Measurements from ENCODE around the gene DDO. TPM values are rescaled to one million over a fixed set of nuclear protein-coding genes. Genes with fewer than 3 reads are reported as not detected.

Gene DDO
- total RNA-seq, 6 donors from 2014 or later, result 1.4 to 7.6 (median 3.2) TPM

DNA sequence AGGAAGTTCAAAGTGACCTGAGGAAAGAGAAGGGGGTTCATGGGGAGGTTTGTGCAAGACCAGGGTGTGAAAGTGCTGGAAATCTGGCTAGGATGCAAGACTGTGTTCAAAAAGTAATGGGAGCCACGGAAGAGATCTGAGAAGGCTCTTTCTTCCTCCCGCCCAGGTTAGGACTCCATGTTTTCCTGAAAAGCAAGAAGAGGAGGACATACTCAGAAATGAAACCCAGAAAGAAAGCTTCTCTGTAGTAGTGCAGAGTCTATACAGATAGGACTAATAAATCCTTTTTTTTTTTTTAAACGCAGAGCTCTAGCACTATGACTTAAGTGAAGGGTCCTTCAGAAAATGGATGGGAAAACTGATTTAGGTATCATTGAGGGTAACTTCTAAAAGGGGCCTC is 3.2 kb upstream of the DDO start:
- H3K27ac ChIP-seq, result no peak overlapping the region

DNA sequence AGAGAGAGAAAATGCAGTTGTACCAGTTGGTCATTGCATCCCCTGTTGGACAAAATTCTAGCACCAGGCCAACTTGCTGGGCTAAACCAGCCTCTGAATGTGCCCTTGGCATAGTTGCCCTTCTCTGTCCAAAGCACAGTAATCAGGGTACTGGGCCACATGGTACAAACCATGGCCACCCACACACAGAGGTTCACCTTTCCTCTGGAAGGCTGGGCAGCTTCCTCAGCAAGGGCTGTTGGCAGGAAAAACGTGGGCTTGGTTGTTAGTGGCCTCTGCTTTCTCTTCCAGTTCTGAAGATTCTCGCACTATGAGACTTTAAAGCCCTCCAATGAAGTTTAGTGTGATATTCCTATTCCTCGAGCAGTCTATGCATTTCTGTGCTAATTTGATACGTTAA is 706 bp downstream of the DDO start:
- peak overlapping the region; percentile 65 to 85 (median 80) for H3K27ac ChIP-seq
- peaks cover 5 to 15% (median 8%) of the 10 kb centered on the region in 4 donors for H3K4me1 ChIP-seq
- H3K4me3 ChIP-seq, result peak overlapping the region in 3 of 4 donors; percentile 37 to 49 (median 42)
- no peaks in the 10 kb centered on the region for H3K9me3 ChIP-seq
- DNase-seq, result no peak
- TF ChIP-seq POLR2AphosphoS5 (IDR thresholded peaks at IDR 0.05) (no peak), POLR2A (IDR thresholded peaks at IDR 0.05) (no peak), EP300 (IDR thresholded peaks at IDR 0.05) (no peak), CTCF (IDR thresholded peaks at IDR 0.05) (no peak)
- no peaks in the 10 kb centered on the region for H3K27me3 ChIP-seq
- ATAC-seq (ENCODE audit: low FRiP score in 2 of 2), result peak; percentile 12 to 52
- 53 to 61% methylated on average over 4 of the region's 4 CpGs for WGBS, 2 donors
- H3K36me3 ChIP-seq, result no peaks in the 10 kb centered on the region

More for the DNA sequence above, 3.2 kb upstream of the DDO start:
- no peak for TF ChIP-seq POLR2AphosphoS5 (IDR thresholded peaks at IDR 0.05)
- TF ChIP-seq EP300 (IDR thresholded peaks at IDR 0.05), result no peak
- no peak for TF ChIP-seq CTCF (IDR thresholded peaks at IDR 0.05)
- no peak for TF ChIP-seq POLR2A (IDR thresholded peaks at IDR 0.05)
- Histone ChIP-seq H3K27me3 (no peaks in the 10 kb centered on the region), H3K9me3 (no peaks in the 10 kb centered on the region), H3K36me3 (no peaks in the 10 kb centered on the region), H3K4me3 (no peak overlapping the region), H3K4me1 (peaks cover 5 to 15% (median 8%) of the 10 kb centered on the region in 4 donors)
- 74 to 82% methylated on average over 3 of the region's 3 CpGs for WGBS, 2 donors
- ATAC-seq (ENCODE audit: low FRiP score in 2 of 2) (no peak), DNase-seq (no peak)

DNA sequence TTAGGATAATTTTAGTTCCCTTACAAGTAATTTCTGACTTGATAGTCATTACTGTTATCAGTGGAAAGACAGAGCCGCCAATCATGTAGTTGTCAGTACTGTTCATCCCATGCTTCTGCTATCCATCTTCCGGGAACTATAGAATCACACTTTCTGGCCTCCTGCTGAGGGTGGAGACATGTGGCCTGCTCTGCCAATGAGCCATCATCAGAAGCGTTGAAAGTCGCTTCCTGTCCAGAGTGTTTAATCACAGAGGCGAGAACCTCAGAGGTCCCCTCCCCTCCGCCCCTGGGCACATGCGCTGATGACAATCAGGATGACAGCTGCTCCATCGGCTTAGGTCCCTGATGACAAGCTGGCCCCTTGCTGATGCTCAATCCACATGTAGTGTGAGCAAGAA is 3.0 kb downstream of the DDO start:
- TF ChIP-seq POLR2A (IDR thresholded peaks at IDR 0.05) (no peak), EP300 (IDR thresholded peaks at IDR 0.05) (no peak), POLR2AphosphoS5 (IDR thresholded peaks at IDR 0.05) (no peak), CTCF (IDR thresholded peaks at IDR 0.05) (no peak)
- Histone ChIP-seq H3K4me1 (peaks cover 5 to 15% (median 8%) of the 10 kb centered on the region in 4 donors), H3K27ac (no peak overlapping the region), H3K4me3 (no peak overlapping the region), H3K27me3 (no peaks in the 10 kb centered on the region), H3K36me3 (no peaks in the 10 kb centered on the region), H3K9me3 (no peaks in the 10 kb centered on the region)
- ATAC-seq (ENCODE audit: low FRiP score in 2 of 2) (no peak), DNase-seq (no peak)
- 82% methylated on average over 7 to 8 of the region's 8 CpGs for WGBS, 2 donors

DNA sequence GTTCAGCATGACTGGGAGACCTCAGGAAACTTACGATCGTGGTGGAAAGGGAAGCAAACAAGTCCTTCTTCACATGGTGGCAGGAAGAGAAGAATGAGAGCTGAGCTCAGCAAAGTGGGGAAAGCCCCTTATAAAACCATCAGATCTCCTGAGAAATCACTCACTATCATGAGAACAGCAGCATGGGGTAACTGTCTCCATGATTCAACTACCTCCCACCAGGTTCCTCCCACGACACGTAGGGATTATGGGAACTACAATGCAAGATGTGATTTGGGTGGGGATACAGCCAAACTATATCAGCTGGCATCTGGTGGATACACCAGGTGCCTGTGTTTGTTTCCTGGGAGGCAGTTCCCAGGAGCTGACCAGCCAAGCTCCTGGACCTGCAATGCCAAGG is 4.9 kb downstream of the DDO start:
- TF ChIP-seq POLR2A (IDR thresholded peaks at IDR 0.05) (no peak), EP300 (IDR thresholded peaks at IDR 0.05) (no peak), POLR2AphosphoS5 (IDR thresholded peaks at IDR 0.05) (no peak), CTCF (IDR thresholded peaks at IDR 0.05) (no peak)
- ATAC-seq (ENCODE audit: low FRiP score in 2 of 2) (no peak), DNase-seq (no peak)
- Histone ChIP-seq H3K4me1 (peaks cover 5 to 15% (median 8%) of the 10 kb centered on the region in 4 donors), H3K4me3 (no peak overlapping the region), H3K9me3 (no peaks in the 10 kb centered on the region), H3K27ac (no peak overlapping the region), H3K27me3 (no peaks in the 10 kb centered on the region), H3K36me3 (no peaks in the 10 kb centered on the region)
- 70 to 78% methylated on average over 4 of the region's 4 CpGs for WGBS, 2 donors

DNA sequence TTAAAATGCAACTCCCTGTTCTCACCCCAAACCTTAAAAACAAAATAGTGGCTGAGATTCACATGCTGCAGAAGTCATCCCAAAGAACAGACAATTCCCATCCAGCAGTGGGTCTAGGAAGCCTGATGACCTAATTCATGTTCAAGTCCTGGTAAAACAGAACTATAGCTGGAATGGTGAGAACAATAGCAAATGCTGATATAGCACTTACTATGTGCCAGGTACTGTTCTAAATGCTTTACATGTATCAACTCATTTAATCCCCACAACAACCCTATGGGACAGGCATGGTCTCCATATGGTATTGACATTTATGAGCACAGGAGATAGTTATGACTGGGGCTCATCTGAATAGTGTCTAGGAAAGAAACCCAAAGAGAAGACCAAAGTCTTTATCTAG is 5.6 kb downstream of the DDO start:
- no peaks in the 10 kb centered on the region for H3K36me3 ChIP-seq
- no peaks in the 10 kb centered on the region for H3K9me3 ChIP-seq

More for the DNA sequence above, 5.6 kb downstream of the DDO start:
- DNase-seq (no peak), ATAC-seq (ENCODE audit: low FRiP score in 2 of 2) (no peak)
- H3K27ac ChIP-seq, result no peak overlapping the region
- H3K4me3 ChIP-seq, result no peak overlapping the region
- no peak for TF ChIP-seq EP300 (IDR thresholded peaks at IDR 0.05)
- no peak for TF ChIP-seq POLR2AphosphoS5 (IDR thresholded peaks at IDR 0.05)
- TF ChIP-seq CTCF (IDR thresholded peaks at IDR 0.05), result no peak
- no peak for TF ChIP-seq POLR2A (IDR thresholded peaks at IDR 0.05)
- H3K27me3 ChIP-seq, result no peaks in the 10 kb centered on the region
- peaks cover 1 to 10% (median 7%) of the 10 kb centered on the region in 4 donors for H3K4me1 ChIP-seq

All from upper lobe of left lung (tissue), 6 donors.